ENCODE data around the gene ARHGEF28. TPM values are rescaled to one million over a fixed set of nuclear protein-coding genes. Genes with fewer than 3 reads are reported as not detected.
A peak's percentile ranks its signal among the peaks of the same experiment; 100 is the strongest.

ARHGEF28 gene
- total RNA-seq = 44.9 and 45.3 TPM in 2 replicates
- long read RNA-seq, partial matches to known transcripts = 27 of 39 reads
- long read RNA-seq, other reads (novel, unspliced or antisense) = 12 of 39 reads

- H3K27ac Mint-ChIP-seq (ENCODE audit: unreplicated experiment) = peak within 1 kb of the TSS; percentile 83
- peak; percentile 92 for DNase-seq (ENCODE audit: extremely low spot score, unreplicated experiment)
- H3K4me1 Mint-ChIP-seq (ENCODE audit: unreplicated experiment) = peaks cover 46% of the 10 kb centered on the region
- peaks cover 3% of the 10 kb centered on the region for H3K36me3 Mint-ChIP-seq (ENCODE audit: unreplicated experiment)
- no peak for TF ChIP-seq CTCF (IDR thresholded peaks at IDR 0.05)
- H3K9me3 Mint-ChIP-seq (ENCODE audit: unreplicated experiment) = no peaks in the 10 kb centered on the region
- H3K27me3 Mint-ChIP-seq (ENCODE audit: unreplicated experiment) = no peaks in the 10 kb centered on the region
- peak within 1 kb of the TSS; percentile 76 for H3K4me3 Mint-ChIP-seq (ENCODE audit: unreplicated experiment)
These were observed at the start of gene ARHGEF28 for GRCh38 chr5:73625944-73626811. ARHGEF28 (plus strand) TSS chr5:73626196; CDS start chr5:73684852, 58,656 bp downstream.

DNA sequence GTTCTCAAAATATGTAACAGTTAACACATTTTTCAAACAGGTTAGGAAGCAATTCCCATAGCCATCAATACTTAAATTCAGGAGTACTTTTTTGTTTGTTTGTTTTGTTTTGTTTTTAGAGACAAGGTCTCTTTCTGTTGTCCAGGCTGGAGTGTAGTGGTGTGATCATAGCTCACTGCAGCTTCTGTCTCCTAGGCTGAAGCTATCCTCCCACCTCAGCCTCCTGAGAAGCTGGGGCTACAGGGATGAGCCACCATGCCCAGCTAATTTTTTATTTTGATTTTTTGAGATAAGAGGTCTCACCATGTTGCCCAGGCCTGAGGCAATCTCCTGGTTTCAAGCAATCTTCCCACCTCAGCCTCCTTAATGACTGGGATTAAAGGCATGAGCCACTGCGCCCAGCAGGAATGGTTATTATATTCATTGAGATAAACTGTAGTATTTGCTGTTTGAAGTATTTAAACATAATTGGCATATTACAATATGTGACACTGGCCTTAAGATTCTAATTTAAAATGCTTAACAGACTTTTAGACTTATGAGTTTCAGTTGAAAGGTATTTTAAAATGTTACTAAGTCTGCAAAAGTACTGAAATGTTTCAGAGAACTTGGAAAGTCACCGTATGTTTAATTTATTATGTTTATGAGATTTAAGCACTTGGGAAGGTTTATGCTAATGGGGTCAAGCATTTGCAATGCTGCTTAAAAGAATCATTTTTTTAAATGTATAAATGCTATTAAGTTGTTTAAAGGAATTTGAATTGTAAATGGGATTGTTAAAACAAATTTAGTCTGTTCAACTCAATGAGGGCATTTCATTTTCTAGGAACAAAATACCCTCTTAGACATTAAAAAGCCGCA, 43.5 kb upstream of the ARHGEF28 start:
- no peak for DNase-seq (ENCODE audit: extremely low spot score, unreplicated experiment)
- Mint-ChIP-seq H3K9me3 (ENCODE audit: unreplicated experiment) (no peaks in the 10 kb centered on the region), H3K27ac (ENCODE audit: unreplicated experiment) (no peak overlapping the region)

GRCh38 chr5:73587923-73588322, 38.1 kb upstream of the ARHGEF28 start:
- no peaks in the 10 kb centered on the region for H3K36me3 Mint-ChIP-seq (ENCODE audit: unreplicated experiment)
- no peak overlapping the region for H3K27ac Mint-ChIP-seq (ENCODE audit: unreplicated experiment)
- H3K4me1 Mint-ChIP-seq (ENCODE audit: unreplicated experiment) = peaks cover 18% of the 10 kb centered on the region
- no peak overlapping the region for H3K4me3 Mint-ChIP-seq (ENCODE audit: unreplicated experiment)
- DNase-seq (ENCODE audit: extremely low spot score, unreplicated experiment) = no peak
- no peak for TF ChIP-seq CTCF (IDR thresholded peaks at IDR 0.05)
- H3K27me3 Mint-ChIP-seq (ENCODE audit: unreplicated experiment) = no peaks in the 10 kb centered on the region
- H3K9me3 Mint-ChIP-seq (ENCODE audit: unreplicated experiment) = no peaks in the 10 kb centered on the region

More for the DNA sequence above, 43.5 kb upstream of the ARHGEF28 start:
- H3K4me1 Mint-ChIP-seq (ENCODE audit: unreplicated experiment) = no peaks in the 10 kb centered on the region
- no peaks in the 10 kb centered on the region for H3K27me3 Mint-ChIP-seq (ENCODE audit: unreplicated experiment)
- peaks cover 26% of the 10 kb centered on the region for H3K36me3 Mint-ChIP-seq (ENCODE audit: unreplicated experiment)
- TF ChIP-seq CTCF (IDR thresholded peaks at IDR 0.05) = no peak
- H3K4me3 Mint-ChIP-seq (ENCODE audit: unreplicated experiment) = no peak overlapping the region

- no peak for DNase-seq (ENCODE audit: extremely low spot score, unreplicated experiment)
- H3K4me3 Mint-ChIP-seq (ENCODE audit: unreplicated experiment) = no peak overlapping the region
- H3K9me3 Mint-ChIP-seq (ENCODE audit: unreplicated experiment) = no peaks in the 10 kb centered on the region
- no peak overlapping the region for H3K27ac Mint-ChIP-seq (ENCODE audit: unreplicated experiment)
- H3K4me1 Mint-ChIP-seq (ENCODE audit: unreplicated experiment) = peaks cover 26% of the 10 kb centered on the region
- H3K36me3 Mint-ChIP-seq (ENCODE audit: unreplicated experiment) = no peaks in the 10 kb centered on the region
- no peaks in the 10 kb centered on the region for H3K27me3 Mint-ChIP-seq (ENCODE audit: unreplicated experiment)
- TF ChIP-seq CTCF (IDR thresholded peaks at IDR 0.05) = peak; percentile 91
These were observed 34.8 kb upstream of the ARHGEF28 start for GRCh38 chr5:73591102-73591695.

Measured in osteocyte (in vitro differentiated cells).